HUDEP-2 (cell line): ENCODE data around the gene PITPNM3.

Experiments
- DNase-seq, 76 experiments: peaks; one replicate each; lab custom pipeline; 2025; ENCODE audit not compliant: unreplicated experiment in 76 of 76; lab: John Stamatoyannopoulos, UW

The PITPNM3 gene

DNA sequence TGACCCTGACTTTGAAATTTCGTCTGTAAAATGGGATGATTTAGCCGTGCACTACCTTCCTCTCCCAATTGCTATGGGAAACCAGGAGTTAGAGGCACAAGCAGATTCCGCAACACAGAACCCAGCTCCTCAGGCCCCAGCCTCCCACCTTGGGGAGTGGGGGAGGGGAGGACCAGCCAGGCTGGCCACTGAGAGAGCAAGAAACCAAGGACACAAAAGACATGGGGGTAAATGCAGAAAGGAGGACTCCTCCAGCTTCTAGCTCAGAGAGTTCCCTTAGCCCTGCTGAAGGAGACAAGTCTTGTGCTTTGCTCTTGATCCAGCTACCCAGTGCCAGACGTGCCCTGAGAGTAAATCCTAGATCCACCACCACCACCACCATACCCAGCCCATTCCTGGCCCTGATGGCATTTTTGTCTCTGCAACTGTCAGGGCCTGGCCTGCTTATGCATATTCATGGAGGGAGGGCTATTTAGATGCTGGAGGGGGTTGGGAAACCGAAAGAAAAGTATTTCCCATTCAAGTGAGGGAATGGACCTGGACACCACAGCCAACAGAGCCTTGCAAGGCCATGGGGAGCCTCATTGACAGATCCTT is 25.9 kb downstream of the PITPNM3 start:
- DNase-seq, result no peak

GRCh38 chr17:6528557-6528956 is 27.8 kb downstream of the PITPNM3 start:
- DNase-seq, result no peak

- no peak for DNase-seq
These were observed 29.8 kb downstream of the PITPNM3 start for GRCh38 chr17:6526362-6527152.

GRCh38 chr17:6525731-6526130 is 30.6 kb downstream of the PITPNM3 start:
- DNase-seq, result no peak

- DNase-seq, result no peak
These were observed 31.2 kb downstream of the PITPNM3 start for GRCh38 chr17:6525141-6525540.

DNA sequence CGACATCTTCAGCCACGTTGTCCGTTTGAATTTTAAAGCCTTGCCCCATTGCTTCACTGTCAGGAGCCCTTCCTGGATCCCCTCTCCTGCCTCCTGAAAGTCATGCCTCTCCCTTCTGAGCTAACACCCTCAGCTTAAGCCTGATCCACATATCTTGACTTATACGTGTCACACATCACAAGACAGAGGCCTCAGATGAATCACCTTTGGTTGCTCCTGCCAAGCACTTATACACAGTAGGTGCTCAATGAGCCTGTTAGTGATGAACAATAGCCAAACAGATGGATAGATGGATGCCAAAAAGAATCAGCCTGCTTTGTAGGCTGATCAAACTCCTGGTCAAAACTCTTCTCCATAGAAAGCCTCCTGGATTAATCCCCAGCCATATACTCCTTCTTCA is 31.8 kb downstream of the PITPNM3 start:
- no peak for DNase-seq

DNA sequence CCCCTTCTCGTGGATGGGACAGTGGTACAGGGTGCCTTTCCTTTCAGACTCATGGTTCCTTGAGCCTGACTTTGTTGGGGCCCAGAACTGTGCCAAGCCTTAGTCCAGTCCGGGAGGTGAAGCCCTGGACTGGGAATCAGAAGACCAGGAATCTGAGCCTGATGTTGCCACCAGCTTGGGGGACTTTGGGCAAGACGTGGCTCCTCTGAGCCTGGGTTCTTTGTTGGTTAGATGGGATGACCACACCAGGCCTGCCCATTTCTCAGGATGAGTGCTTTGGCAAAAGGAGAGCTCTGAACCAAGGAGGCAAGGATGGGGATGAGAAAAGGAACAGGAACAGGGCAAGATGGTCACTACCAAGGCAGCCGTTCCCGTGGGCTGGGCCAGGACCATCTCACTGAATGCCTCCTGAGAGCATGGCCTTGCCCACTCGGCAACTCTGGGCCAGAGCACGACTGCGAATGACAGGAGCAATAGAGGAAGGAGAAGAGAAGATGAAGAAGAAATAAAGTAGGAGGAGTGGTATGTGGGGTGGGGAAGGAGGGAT is 32.5 kb downstream of the PITPNM3 start:
- no peak for DNase-seq

- no peak for DNase-seq
These were observed 33.0 kb downstream of the PITPNM3 start for GRCh38 chr17:6523330-6523729.

DNA sequence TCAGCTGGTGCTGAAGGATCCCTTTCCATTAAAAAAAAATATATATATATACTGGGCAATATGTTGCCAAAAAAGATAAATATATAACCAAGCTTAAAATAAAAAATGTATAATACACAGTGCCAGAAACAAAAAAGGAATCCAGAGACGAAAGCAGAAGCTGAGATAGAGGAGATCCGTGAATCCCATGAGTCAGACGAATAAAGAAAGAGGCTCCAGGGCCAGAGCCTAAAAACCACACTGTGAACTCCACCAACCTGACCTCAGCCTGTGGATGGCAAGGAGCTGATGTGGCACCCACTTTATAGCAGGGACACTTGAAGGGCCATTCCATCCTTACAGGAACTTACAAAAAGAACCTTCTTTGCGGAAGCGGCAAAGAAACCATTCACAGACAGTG is 34.8 kb downstream of the PITPNM3 start:
- no peak for DNase-seq

DNA sequence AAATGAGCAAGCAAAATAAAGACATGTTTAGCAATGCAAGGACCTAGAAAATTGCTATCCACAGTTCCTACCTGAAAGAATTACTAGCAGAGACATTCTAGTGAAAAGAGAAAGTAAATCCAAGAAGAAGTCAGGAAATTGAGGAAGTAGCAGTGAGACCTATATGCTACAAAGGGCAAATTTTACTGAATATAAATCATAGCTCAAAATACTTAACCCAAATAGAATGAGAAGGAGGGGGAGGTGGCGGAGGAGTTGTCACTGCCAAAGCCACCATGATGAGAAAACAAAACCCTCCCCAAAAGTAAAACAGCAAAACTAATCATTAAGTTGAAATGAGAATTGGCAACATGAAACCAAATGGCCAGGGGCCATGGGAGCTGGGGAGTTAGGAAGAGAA is 39.3 kb downstream of the PITPNM3 start:
- no peak for DNase-seq

DNA sequence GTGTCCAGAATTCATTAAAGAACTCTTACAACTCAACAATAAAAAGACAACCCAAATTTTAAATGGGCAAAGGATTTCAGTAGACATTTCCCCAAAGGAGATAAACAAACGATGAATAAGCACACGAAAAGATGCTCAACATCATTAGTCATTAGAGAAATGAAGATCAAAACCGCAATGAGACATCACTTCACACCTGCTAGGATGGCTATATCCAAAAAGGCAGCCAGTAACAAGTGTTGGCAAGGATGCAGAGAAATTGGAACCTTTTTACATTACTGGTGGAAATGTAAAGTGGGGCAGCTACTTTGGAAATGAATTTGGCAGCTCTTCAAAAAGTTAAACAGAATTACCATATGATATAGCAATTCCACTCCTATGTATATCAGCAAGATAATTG is 42.0 kb downstream of the PITPNM3 start:
- no peak for DNase-seq

GRCh38 chr17:6512552-6512951 is 43.8 kb downstream of the PITPNM3 start:
- DNase-seq, result no peak

DNA sequence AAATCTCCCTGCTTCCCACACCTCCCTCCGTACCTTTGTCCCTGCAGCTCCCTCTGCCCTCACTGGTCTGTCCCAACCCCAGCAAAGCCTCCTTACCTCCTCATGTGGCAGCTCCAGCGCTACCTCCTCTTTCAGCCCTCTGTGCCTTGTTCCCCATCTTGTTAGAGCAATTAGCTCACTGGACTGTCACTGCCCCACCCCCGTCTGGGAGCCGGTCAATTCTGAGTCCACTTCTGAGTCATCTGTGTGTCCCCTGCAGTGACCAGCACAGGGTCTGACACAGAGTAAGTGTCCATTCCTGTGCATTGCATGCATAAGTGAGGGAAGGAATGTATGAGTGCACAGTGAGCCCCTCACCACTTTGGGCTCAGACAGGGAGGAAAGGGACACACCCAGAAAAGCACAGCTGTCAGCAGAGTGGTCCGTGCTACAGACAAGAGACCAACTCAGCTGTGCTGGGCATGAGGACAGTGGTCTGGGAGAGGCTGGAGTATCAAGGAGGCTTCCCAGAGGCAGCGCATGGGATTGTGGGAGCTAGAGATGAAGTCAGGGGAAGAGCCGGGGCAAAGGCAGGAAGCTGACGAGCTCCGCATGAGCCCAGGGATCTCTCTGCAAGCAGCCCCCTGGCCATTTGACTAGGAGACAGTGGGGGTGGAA is 45.9 kb downstream of the PITPNM3 start:
- no peak for DNase-seq

GRCh38 chr17:6509921-6510320 is 46.4 kb downstream of the PITPNM3 start:
- no peak for DNase-seq

DNA sequence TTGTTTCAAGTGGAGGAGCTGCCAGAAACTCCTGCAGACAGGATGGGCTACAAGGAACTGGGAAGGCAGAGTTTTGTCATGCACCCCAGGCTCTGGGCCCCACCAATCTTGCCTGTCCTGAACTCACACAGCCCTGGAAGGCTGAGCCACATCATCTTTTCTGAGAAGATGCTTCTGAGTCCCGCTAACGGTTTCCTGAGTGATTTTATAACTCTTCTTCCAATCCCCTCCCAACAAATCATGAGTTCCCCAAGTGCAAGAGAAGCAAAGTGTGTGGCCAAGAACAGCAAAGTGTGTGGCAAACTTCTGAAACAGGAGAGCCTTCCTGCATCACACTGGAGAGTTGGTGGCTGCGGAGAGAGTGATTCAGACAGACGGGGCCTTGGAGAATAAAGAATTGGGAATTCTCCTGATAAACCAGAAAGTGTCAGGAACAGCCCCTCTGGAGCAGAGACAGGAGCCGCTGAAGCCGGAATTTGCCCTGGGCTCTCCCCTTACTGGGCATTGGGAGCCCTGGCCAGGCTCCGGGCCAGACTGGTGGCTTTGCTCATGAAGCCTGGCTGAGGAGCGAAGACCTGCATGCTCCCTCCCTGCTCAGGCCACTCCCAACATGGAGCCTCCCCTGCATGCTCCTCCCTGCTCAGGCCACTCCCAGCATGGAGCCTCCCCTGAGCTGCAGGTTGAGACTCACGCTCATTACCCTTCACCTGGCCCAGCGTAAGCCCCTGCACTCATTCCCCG is 47.2 kb downstream of the PITPNM3 start:
- no peak for DNase-seq

- DNase-seq, result no peak
These were observed 47.8 kb downstream of the PITPNM3 start for GRCh38 chr17:6508519-6509030.

- no peak for DNase-seq
These were observed 48.3 kb downstream of the PITPNM3 start for GRCh38 chr17:6508016-6508415.

DNA sequence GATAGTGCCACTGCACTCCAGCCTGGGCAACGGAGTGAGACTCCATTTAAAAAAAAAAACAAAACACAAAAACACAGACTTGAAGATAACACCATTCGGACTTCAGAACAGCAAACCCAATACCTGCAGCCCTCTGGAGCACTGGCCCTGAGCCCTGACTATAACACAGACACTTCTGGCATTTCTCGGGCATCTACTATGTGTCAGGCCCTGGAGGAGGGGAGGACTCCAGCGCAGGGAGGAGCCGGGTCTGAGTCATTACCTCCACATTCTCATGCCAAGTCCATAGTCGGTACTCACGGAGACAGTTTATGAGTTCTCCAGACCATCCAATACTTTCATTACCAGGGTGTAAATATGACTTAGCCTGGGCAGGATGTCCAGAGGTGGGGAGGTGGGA is 48.8 kb downstream of the PITPNM3 start:
- DNase-seq, result peak in 9 of 76 experiments; percentile 2 to 52 (median 32)

DNA sequence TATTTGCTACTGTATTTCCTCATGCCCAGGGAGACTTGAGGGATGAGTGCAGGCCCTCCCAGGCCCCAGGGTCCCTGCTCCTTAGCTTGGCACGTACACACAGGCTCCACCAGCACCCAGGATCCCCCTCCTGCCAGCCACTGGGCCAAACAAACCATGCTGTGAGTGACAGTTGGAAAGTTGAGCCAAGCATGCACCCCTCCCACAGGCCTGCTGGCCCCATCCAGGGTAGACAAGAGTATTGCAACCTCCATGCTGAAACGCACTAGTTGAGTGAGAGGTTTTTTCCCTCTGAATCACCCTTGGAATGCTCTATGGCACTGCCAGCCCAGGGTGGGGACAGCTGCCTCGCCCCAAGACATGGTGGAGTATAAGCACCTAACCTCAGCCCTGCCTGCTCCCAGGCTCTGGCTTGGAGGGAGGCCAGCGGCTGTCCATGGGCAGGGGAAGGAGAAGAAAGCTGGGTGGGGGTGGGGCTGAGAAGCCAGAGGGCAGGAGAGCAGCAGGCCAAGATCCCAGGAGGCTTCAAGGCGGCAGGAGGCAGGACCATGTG is 49.6 kb downstream of the PITPNM3 start:
- no peak for DNase-seq

DNA sequence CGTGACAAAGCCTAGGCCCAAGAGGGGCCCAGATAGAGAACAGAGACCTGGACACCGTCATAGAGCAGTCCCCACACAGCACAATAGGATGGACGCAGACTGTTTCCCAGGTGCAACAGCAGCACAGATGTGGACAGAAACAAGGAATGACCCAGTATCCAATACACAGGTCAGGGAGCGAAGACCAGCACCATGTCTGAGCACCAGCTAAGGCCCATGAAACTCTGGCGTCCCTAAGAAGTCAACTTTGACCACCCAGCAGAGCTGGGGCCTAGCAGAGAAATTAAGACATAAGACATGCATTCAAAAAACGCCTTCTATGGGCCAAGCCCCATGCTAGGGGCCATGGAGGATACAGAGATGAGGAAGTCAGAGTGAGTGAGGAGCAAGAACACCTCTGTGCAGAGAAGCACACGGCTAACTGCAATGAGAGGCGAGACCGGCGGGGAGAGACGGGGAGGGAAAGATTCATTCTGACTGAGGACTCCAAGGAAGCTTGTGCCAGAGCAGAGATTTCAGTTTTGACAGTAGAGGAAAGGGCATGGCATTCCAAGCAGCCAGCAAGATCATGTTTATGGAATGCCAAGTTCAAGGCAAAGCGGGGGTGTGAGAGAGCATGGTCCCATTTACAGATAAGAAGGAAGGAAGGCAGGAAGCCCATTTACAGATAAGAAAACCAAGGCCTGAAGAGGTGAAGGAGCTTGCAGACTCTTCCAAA is 50.8 kb downstream of the PITPNM3 start:
- DNase-seq, result no peak
